Measurements from ENCODE around the gene CCDC192.

CCDC192 gene

GRCh38 chr5:127826011-127826410 lies 122.8 kb downstream of the CCDC192 start:
- Histone ChIP-seq H3K4me3 (ENCODE audit: insufficient read depth in 1 of 2, low read depth in 1 of 2, low read length in 2 of 2) (no peak overlapping the region), H3K18ac (ENCODE audit: low read depth in 1 of 2, low read length in 2 of 2) (no peak overlapping the region), H3K4me2 (ENCODE audit: low read length, poor library complexity, severe bottlenecking) (no peak overlapping the region), H3K9ac (ENCODE audit: low read length) (no peak overlapping the region), H3K27me3 (ENCODE audit: control insufficient read depth in 1 of 2, insufficient read depth in 1 of 2, low read length in 2 of 2) (no peaks in the 10 kb centered on the region), H3K23ac (ENCODE audit: low read length in 2 of 2) (no peak overlapping the region), H3K9me3 (ENCODE audit: control insufficient read depth, low read length) (no peaks in the 10 kb centered on the region), H3K79me1 (replicated peaks; ENCODE audit: low read length, poor library complexity, severe bottlenecking) (no peaks in the 10 kb centered on the region), H3K27ac (ENCODE audit: low read length, poor library complexity, severe bottlenecking) (no peak overlapping the region), H2BK12ac (ENCODE audit: low read length in 2 of 2) (no peak overlapping the region), H4K91ac (ENCODE audit: low read length) (no peak overlapping the region), H3K4ac (ENCODE audit: low read depth in 1 of 2, low read length in 2 of 2) (no peak overlapping the region), H2AFZ (ENCODE audit: low read depth, low read length) (no peak overlapping the region), H2BK120ac (ENCODE audit: low read depth, low read length) (no peak overlapping the region), H2BK15ac (ENCODE audit: low read depth, poor library complexity, severe bottlenecking) (no peak overlapping the region), H2BK5ac (ENCODE audit: low read depth, low read length, poor library complexity, severe bottlenecking) (no peak overlapping the region), H3K4me1 (ENCODE audit: control insufficient read depth, insufficient read depth, low read depth, low read length) (peaks cover 2% of the 10 kb centered on the region), H4K8ac (ENCODE audit: low read length) (no peak overlapping the region), H2AK5ac (ENCODE audit: low read length, severe bottlenecking) (no peak overlapping the region), H3K14ac (ENCODE audit: low read length in 2 of 2) (no peak overlapping the region), H3K36me3 (ENCODE audit: control insufficient read depth in 1 of 2, insufficient read depth in 2 of 2, low read depth in 1 of 2, low read length in 2 of 2) (no peaks in the 10 kb centered on the region)
- no peak for DNase-seq
- WGBS = 57% methylated on average over 2 of the region's 3 CpGs

DNA sequence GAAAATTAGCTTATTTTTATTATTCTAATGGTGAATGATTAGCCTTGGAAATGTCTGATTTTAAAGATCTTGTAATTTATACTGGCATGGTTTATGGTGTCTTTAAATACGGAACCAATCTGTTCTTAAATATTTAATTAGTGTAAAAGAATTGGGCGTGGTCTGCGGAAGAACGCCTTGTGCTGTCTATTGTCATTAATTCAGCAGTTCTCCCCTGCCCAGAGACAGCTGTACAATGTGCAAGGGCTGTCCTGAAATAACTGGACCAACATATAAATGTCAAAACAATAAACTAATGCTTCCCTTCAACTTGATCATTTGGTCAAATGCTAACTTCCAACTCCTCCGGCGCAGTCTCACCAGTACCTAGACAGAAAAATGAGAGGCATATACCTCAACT lies 124.3 kb downstream of the CCDC192 start:
- Histone ChIP-seq H2BK12ac (ENCODE audit: low read length in 2 of 2) (no peak overlapping the region), H2AFZ (ENCODE audit: low read depth, low read length) (no peak overlapping the region), H3K4me1 (ENCODE audit: control insufficient read depth, insufficient read depth, low read depth, low read length) (peaks cover 2% of the 10 kb centered on the region), H3K27ac (ENCODE audit: low read length, poor library complexity, severe bottlenecking) (no peak overlapping the region), H2AK5ac (ENCODE audit: low read length, severe bottlenecking) (no peak overlapping the region), H3K9ac (ENCODE audit: low read length) (no peak overlapping the region), H3K23ac (ENCODE audit: low read length in 2 of 2) (no peak overlapping the region), H2BK120ac (ENCODE audit: low read depth, low read length) (no peak overlapping the region), H3K36me3 (ENCODE audit: control insufficient read depth in 1 of 2, insufficient read depth in 2 of 2, low read depth in 1 of 2, low read length in 2 of 2) (no peaks in the 10 kb centered on the region), H4K8ac (ENCODE audit: low read length) (no peak overlapping the region), H2BK15ac (ENCODE audit: low read depth, poor library complexity, severe bottlenecking) (no peak overlapping the region), H2BK5ac (ENCODE audit: low read depth, low read length, poor library complexity, severe bottlenecking) (no peak overlapping the region), H3K14ac (ENCODE audit: low read length in 2 of 2) (no peak overlapping the region), H3K9me3 (ENCODE audit: control insufficient read depth, low read length) (no peaks in the 10 kb centered on the region), H4K91ac (ENCODE audit: low read length) (no peak overlapping the region), H3K27me3 (ENCODE audit: control insufficient read depth in 1 of 2, insufficient read depth in 1 of 2, low read length in 2 of 2) (no peaks in the 10 kb centered on the region), H3K4me2 (ENCODE audit: low read length, poor library complexity, severe bottlenecking) (no peak overlapping the region), H3K18ac (ENCODE audit: low read depth in 1 of 2, low read length in 2 of 2) (no peak overlapping the region), H3K79me1 (replicated peaks; ENCODE audit: low read length, poor library complexity, severe bottlenecking) (no peaks in the 10 kb centered on the region), H3K4me3 (ENCODE audit: insufficient read depth in 1 of 2, low read depth in 1 of 2, low read length in 2 of 2) (no peak overlapping the region), H3K4ac (ENCODE audit: low read depth in 1 of 2, low read length in 2 of 2) (no peak overlapping the region)
- DNase-seq = no peak
- WGBS = 95% methylated on average over 6 of the region's 6 CpGs

- H3K36me3 ChIP-seq (ENCODE audit: control insufficient read depth in 1 of 2, insufficient read depth in 2 of 2, low read depth in 1 of 2, low read length in 2 of 2) = no peaks in the 10 kb centered on the region
- H2AK5ac ChIP-seq (ENCODE audit: low read length, severe bottlenecking) = no peak overlapping the region
- H3K4me1 ChIP-seq (ENCODE audit: control insufficient read depth, insufficient read depth, low read depth, low read length) = no peaks in the 10 kb centered on the region
- H3K4ac ChIP-seq (ENCODE audit: low read depth in 1 of 2, low read length in 2 of 2) = no peak overlapping the region
- H3K18ac ChIP-seq (ENCODE audit: low read depth in 1 of 2, low read length in 2 of 2) = no peak overlapping the region
- no peak overlapping the region for H2BK15ac ChIP-seq (ENCODE audit: low read depth, poor library complexity, severe bottlenecking)
- no peak overlapping the region for H2AFZ ChIP-seq (ENCODE audit: low read depth, low read length)
- no peak overlapping the region for H3K4me2 ChIP-seq (ENCODE audit: low read length, poor library complexity, severe bottlenecking)
- H3K9me3 ChIP-seq (ENCODE audit: control insufficient read depth, low read length) = no peaks in the 10 kb centered on the region
- no peak overlapping the region for H4K91ac ChIP-seq (ENCODE audit: low read length)
- no peak overlapping the region for H3K27ac ChIP-seq (ENCODE audit: low read length, poor library complexity, severe bottlenecking)
- no peak for DNase-seq
- H2BK120ac ChIP-seq (ENCODE audit: low read depth, low read length) = no peak overlapping the region
- no peak overlapping the region for H4K8ac ChIP-seq (ENCODE audit: low read length)
- no peak overlapping the region for H2BK5ac ChIP-seq (ENCODE audit: low read depth, low read length, poor library complexity, severe bottlenecking)
- H3K79me1 ChIP-seq (replicated peaks; ENCODE audit: low read length, poor library complexity, severe bottlenecking) = no peaks in the 10 kb centered on the region
- no peak overlapping the region for H3K9ac ChIP-seq (ENCODE audit: low read length)
- 91% methylated on average over 3 of the region's 3 CpGs for WGBS
- no peak overlapping the region for H3K4me3 ChIP-seq (ENCODE audit: insufficient read depth in 1 of 2, low read depth in 1 of 2, low read length in 2 of 2)
- no peaks in the 10 kb centered on the region for H3K27me3 ChIP-seq (ENCODE audit: control insufficient read depth in 1 of 2, insufficient read depth in 1 of 2, low read length in 2 of 2)
- no peak overlapping the region for H3K14ac ChIP-seq (ENCODE audit: low read length in 2 of 2)
- no peak overlapping the region for H2BK12ac ChIP-seq (ENCODE audit: low read length in 2 of 2)
- no peak overlapping the region for H3K23ac ChIP-seq (ENCODE audit: low read length in 2 of 2)
Measured at GRCh38 chr5:127830157-127830556, 127.0 kb downstream of the CCDC192 start.

DNA sequence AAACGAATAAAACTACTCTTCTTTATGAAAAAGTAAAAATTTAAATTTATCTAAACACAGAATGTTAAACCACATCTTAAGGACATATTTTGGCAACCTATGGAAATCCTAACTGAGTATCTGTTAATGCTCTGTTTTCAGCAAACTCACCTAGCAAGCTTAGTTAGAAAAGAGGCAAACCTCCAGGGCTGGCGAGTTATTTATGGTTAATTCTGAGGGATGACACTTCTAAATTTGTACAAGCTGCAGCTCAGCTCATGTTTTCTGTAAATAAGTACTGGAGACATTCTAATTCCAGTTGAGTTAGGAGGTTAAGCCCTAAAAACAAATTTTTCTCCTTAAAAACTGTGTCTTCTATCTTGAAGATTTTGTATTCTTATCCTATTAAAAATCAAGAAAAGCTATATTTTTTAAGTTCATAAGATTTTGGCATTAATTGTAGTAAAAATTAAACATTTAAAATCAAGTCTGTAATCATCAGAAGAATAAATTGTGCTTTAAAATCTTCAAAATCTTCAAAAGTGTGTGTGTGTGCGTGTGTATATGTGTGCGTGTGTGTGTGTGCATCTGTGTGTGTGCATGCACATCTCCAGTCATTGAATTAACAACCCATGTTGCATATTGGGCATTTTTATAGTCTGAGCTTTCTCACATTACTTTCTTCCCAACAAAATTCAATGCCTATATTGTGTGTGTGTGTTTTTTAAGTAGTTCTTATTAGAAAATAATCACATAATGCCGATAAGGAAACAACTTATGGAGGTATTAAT lies 127.8 kb downstream of the CCDC192 start:
- Histone ChIP-seq H3K9ac (ENCODE audit: low read length) (no peak overlapping the region), H4K91ac (ENCODE audit: low read length) (no peak overlapping the region), H2BK5ac (ENCODE audit: low read depth, low read length, poor library complexity, severe bottlenecking) (no peak overlapping the region), H3K9me3 (ENCODE audit: control insufficient read depth, low read length) (no peaks in the 10 kb centered on the region), H4K8ac (ENCODE audit: low read length) (no peak overlapping the region), H3K4me1 (ENCODE audit: control insufficient read depth, insufficient read depth, low read depth, low read length) (no peaks in the 10 kb centered on the region), H3K18ac (ENCODE audit: low read depth in 1 of 2, low read length in 2 of 2) (no peak overlapping the region), H3K27ac (ENCODE audit: low read length, poor library complexity, severe bottlenecking) (no peak overlapping the region), H2BK12ac (ENCODE audit: low read length in 2 of 2) (no peak overlapping the region), H2AK5ac (ENCODE audit: low read length, severe bottlenecking) (no peak overlapping the region), H3K36me3 (ENCODE audit: control insufficient read depth in 1 of 2, insufficient read depth in 2 of 2, low read depth in 1 of 2, low read length in 2 of 2) (no peaks in the 10 kb centered on the region), H3K4me3 (ENCODE audit: insufficient read depth in 1 of 2, low read depth in 1 of 2, low read length in 2 of 2) (no peak overlapping the region), H3K14ac (ENCODE audit: low read length in 2 of 2) (no peak overlapping the region), H2BK15ac (ENCODE audit: low read depth, poor library complexity, severe bottlenecking) (no peak overlapping the region), H3K23ac (ENCODE audit: low read length in 2 of 2) (no peak overlapping the region), H3K27me3 (ENCODE audit: control insufficient read depth in 1 of 2, insufficient read depth in 1 of 2, low read length in 2 of 2) (no peaks in the 10 kb centered on the region), H2AFZ (ENCODE audit: low read depth, low read length) (no peak overlapping the region), H3K79me1 (replicated peaks; ENCODE audit: low read length, poor library complexity, severe bottlenecking) (no peaks in the 10 kb centered on the region), H3K4ac (ENCODE audit: low read depth in 1 of 2, low read length in 2 of 2) (no peak overlapping the region), H2BK120ac (ENCODE audit: low read depth, low read length) (no peak overlapping the region), H3K4me2 (ENCODE audit: low read length, poor library complexity, severe bottlenecking) (no peak overlapping the region)
- DNase-seq = no peak
- WGBS = 83% methylated on average over 1 of the region's 5 CpGs

All from mesenchymal stem cell (in vitro differentiated cells and primary cell).